GM19193 (cell line): ENCODE results near the gene EPHA3.

Experiments used
- POLR2A ChIP-seq: IDR thresholded peaks from 4 replicates; pipeline ENCODE4 v1.6.1; 2011; ENCODE audit not compliant: insufficient read depth, insufficient read length; ENCODE audit errors: extremely low read depth

Gene EPHA3

DNA sequence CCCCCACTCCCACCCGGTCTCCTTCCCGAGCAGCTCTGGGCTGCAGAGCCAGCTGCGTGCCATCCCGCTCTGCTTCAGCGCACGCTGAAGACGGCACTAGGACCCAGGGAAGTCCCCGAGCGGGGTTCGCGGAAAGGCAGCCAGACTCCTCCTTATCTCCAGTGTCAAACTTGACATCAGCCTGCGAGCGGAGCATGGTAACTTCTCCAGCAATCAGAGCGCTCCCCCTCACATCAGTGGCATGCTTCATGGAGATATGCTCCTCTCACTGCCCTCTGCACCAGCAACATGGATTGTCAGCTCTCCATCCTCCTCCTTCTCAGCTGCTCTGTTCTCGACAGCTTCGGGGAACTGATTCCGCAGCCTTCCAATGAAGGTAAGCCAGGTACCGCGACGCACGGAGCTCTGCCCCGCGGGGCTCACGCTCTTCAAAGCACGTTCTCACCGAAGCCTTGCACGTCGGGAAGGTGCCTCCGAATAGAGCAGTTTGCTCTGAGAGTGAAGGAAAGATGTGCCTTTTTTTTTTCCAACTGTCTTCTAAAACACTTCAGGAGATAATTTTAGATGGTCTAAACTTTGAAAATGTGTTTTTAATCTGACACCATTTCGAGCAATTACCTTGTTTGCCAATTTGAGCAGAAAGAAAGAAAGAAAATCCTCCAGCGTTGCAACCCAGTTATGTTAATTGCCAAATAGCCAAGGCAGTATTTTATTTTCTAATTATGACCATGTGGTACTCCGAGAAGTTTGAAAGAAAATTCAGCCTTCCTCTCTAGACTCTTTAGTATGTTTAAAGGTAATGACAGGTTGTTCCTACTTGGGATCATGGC is at the start of gene EPHA3:
EPHA3 (plus strand) TSS at position 161 of the 830 bp plus-strand sequence; CDS start at position 289, 128 bp downstream.
- TF ChIP-seq POLR2A = no peak

- TF ChIP-seq POLR2A = no peak
These were observed 49.0 kb upstream of the EPHA3 start for GRCh38 chr3:89058371-89058770.

DNA sequence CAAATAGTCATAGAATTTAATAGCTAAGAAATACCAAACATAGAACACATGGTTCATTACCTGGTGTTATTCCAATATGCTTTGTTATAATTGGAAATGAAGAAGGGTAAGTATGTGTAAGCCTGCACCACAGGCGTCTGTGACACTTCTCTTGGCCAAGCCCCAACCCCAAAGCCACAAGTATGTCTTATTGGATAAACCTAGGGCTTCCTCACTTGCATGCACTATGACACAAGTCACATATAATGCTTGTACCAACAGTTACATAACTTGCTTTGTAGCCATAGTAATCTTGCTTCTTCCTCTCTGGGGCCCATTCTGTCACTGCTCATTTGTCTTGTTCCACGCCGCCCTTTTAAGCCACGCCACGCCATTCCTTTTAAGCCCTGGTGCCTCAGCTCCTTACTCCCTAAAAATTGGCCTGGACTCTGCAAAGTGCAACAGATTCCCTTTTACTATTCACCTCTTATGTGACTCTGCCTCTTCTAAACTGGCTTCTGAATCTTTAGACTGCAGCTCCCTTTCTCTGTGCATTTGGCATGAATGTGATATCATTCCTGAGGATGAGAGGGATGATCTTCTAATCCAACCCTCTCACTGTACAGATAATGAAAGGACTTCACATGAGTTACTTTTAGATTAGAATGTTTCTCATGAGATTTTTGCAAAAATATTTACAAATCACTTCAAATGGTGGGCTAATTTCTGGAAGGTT is 48.1 kb upstream of the EPHA3 start:
- no peak for TF ChIP-seq POLR2A

GRCh38 chr3:89061259-89061658 is 46.2 kb upstream of the EPHA3 start:
- TF ChIP-seq POLR2A = no peak

- TF ChIP-seq POLR2A = no peak
These were observed 39.7 kb upstream of the EPHA3 start for GRCh38 chr3:89067736-89068135.

DNA sequence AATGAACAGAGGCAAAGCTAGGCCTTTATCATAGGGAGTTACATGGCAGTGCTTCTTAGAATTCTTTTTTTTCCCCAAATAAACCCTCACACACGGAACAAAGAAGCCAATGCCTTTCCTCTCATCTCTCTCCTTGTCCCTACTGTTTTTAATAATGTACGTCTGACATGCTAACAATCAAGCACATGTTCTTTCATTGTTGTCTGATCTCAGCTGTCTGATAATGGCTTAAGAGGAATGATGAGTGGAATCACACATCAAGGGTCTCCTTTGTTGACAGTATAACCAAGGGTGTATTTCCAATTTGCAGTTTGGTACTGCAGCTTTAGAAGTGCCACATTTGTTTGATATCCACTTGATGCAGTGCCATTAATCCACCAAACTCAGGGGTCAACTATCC is 34.8 kb upstream of the EPHA3 start:
- no peak for TF ChIP-seq POLR2A

GRCh38 chr3:89079944-89080343 is 27.5 kb upstream of the EPHA3 start:
- no peak for TF ChIP-seq POLR2A

DNA sequence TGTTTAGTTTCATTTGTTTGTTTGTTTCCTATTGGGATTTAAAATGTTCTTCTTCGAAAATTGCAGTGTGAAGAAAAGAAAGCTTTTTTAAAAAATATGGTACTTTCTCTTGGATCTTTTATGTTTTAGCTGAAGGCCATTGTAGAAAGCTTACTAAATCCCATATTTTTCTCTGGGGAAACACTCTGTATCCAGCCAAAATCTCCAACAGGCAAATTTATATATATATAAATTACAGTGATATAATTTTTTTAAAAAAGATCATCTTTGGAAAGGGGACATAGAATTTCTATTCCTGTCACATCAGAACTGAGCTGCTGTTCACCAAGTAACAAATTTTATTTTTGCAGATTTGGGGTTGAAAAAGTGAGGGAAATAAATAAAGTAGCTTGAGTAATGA is 19.6 kb upstream of the EPHA3 start:
- TF ChIP-seq POLR2A = no peak

DNA sequence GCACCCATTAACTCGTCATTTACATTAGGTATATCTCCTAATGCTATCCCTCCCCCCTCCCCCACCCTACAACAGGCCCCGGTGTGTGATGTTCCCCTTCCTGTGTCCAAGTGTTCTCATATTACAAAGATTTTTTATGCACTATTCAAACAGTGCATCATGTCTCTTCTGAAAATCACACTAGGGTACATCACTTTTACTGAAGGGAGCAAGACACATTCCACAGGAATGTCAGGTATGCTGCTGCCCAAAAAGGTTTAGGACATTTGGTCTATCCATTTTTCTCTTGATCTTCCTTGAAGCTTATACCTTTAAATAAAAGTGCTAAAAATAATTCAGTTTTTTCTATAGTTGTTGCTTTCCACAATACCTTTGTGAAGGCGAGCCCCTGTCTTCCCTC is 9.2 kb upstream of the EPHA3 start:
- TF ChIP-seq POLR2A = no peak

- TF ChIP-seq POLR2A = no peak
These were observed 8.3 kb upstream of the EPHA3 start for GRCh38 chr3:89098964-89099585.

- no peak for TF ChIP-seq POLR2A
These were observed 6.2 kb upstream of the EPHA3 start for GRCh38 chr3:89101251-89101650.

GRCh38 chr3:89101921-89102320 is 5.5 kb upstream of the EPHA3 start:
- TF ChIP-seq POLR2A = no peak

- no peak for TF ChIP-seq POLR2A
These were observed 2.9 kb upstream of the EPHA3 start for GRCh38 chr3:89104499-89104898.

GRCh38 chr3:89105503-89105902 is 1.9 kb upstream of the EPHA3 start:
- TF ChIP-seq POLR2A = no peak

DNA sequence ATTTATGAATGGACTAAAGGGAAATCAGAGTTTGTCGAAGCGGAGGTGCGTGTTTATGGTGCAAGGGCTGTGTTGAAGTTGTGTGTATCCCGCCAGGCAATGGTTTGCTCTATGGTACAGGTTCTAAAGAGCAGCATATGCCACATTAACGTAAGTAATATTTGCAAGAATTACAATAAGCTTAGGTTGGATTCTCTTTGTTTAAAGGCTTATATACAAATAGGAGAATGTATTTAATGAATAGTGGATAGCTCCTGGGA is 800 bp downstream of the EPHA3 start:
- no peak for TF ChIP-seq POLR2A

GRCh38 chr3:89113344-89113743 is 5.9 kb downstream of the EPHA3 start:
- TF ChIP-seq POLR2A = no peak
